AG04450 (cell line): Measurements from ENCODE around the gene NAA80. TPM values are rescaled to one million over a fixed set of nuclear protein-coding genes. Genes with fewer than 3 reads are reported as not detected.

Experiments used
- CTCF ChIA-PET: fragments of 300-600, 350-600 bp; formaldehyde crosslinking; extraction: SDS; loops from one replicate; lab custom pipeline; 2022; ENCODE audit warnings: antibody characterized with exemption, inconsistent platforms; lab: Charles Lee
- POLR2A ChIA-PET: fragments of 350-600 bp; formaldehyde crosslinking; extraction: SDS; loops from one replicate; lab custom pipeline; 2021; ENCODE audit warnings: antibody characterized with exemption, inconsistent platforms; lab: Yijun Ruan, JAX
- DNase-seq: peaks from one replicate; pipeline ENCODE4 v3.0.0-alpha.2; 2011; ENCODE audit warnings: low read depth, low spot score
- H3K27ac ChIP-seq: one replicate; pipeline ENCODE4 v1.5.1; 2012; ENCODE audit warnings: low read depth, low read length, control low read depth
- H3K27me3 ChIP-seq: one replicate; pipeline ENCODE4 v1.6.0; 2012; ENCODE audit warnings: low read length; ENCODE audit not compliant: control insufficient read depth, insufficient read depth
- H3K4me3 ChIP-seq: 2 replicates; pipeline ENCODE4 v1.5.1; 2011; ENCODE audit warnings: mild to moderate bottlenecking, low read depth, low read length, control low read depth
- H3K9me3 ChIP-seq: 2 replicates; pipeline ENCODE4 v1.5.1; 2012; ENCODE audit warnings: low read length; ENCODE audit not compliant: control insufficient read depth, insufficient read depth
- polyA plus RNA-seq: library from polyadenylated mRNA; depleted of rRNA; stranded (reverse); fragments of >200 nt; gene quantifications from 2 replicates; pipeline ENCODE4 v1.2.3, GENCODE V29; 2011
- TF ChIP-seq, protein P1 (sequence below): IDR thresholded peaks from 2 replicates; pipeline ENCODE4 v1.5.1; 2011; ENCODE audit warnings: low read depth, low read length, control low read depth, inconsistent platforms

The NAA80 gene
- polyA plus RNA-seq, 1 experiment, result 2.0 TPM

DNA sequence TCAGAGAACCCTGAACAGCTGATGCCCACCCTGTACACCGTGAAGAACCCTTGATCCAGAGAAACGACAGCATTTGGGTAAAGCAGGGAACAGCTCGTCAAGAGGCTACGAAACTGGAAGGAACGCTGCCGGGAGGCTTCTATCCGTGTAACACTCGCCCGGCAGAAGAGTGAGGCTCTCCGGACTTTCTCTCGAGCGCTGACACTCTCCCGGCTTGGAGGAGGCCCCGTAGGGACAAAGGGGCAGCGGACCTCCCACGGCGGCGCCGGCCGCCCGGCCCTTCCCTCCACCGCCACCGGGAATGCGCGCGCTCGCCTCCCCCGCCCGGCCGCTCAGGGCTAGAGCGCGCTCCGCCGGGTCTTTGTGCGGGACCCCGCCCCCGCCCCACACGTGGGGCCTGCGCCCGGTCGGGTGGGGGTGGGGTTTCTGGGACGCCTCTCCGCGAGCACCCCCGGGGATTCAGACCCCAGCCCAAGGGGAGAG, 21.7 kb upstream of the NAA80 start:
- CTCF ChIA-PET, result interaction anchor here (0.6 to 1.1 kb wide), 9 partner anchors 10 to 222 kb away, joined by 3 to 5 read pairs (median 3); no protein-coding TSS in a partner anchor
- Histone ChIP-seq H3K4me3 (peak overlapping the region; percentile 83), H3K9me3 (no peaks in the 10 kb centered on the region; the same call in 1 of the 2 replicates), H3K27ac (peak overlapping the region; percentile 40), H3K27me3 (no peaks in the 10 kb centered on the region)
- TF ChIP-seq, protein P1, sequence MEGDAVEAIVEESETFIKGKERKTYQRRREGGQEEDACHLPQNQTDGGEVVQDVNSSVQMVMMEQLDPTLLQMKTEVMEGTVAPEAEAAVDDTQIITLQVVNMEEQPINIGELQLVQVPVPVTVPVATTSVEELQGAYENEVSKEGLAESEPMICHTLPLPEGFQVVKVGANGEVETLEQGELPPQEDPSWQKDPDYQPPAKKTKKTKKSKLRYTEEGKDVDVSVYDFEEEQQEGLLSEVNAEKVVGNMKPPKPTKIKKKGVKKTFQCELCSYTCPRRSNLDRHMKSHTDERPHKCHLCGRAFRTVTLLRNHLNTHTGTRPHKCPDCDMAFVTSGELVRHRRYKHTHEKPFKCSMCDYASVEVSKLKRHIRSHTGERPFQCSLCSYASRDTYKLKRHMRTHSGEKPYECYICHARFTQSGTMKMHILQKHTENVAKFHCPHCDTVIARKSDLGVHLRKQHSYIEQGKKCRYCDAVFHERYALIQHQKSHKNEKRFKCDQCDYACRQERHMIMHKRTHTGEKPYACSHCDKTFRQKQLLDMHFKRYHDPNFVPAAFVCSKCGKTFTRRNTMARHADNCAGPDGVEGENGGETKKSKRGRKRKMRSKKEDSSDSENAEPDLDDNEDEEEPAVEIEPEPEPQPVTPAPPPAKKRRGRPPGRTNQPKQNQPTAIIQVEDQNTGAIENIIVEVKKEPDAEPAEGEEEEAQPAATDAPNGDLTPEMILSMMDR, result no peak
- DNase-seq, result no peak
- POLR2A ChIA-PET, result interaction anchor here (0.6 to 1.0 kb wide), 3 partner anchors 20 to 58 kb away, joined by 3 to 9 read pairs (median 3); partner anchors contain the start of genes HYAL3, NAA80 and RASSF1

DNA sequence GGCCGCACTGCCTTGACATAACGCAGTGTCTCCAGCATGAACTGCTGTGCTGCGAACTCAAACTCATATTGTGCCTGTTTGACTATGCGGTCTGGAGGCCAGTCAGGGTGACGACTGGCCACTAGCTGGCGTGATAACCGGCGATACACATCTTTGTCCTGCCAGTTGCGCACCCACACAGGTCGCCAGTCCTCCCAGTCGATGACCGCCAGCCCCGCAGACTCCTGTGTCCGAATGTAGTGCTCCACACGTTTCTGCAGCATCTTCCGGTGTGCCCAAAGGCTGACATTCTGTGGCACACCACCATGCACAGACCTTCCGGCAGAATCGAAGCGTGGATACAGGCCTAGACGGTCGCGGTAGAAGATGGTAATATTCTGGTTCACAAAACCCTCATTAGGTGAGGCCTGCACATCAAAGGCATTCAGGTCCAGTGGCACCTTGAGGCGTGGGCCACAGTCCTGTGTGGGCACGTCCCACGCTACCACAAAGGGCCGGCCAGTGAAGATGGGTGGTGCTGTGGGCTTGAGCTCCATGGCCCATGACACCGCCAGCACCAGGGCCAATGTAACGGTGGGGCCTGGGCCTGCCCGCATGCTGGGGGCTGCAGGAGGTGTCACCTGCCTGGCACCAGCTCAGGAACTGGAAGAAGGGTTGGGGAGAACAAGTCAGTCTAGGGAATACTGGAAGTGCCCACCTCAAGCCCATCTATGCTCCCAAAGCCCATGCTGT, 20.9 kb upstream of the NAA80 start:
- Histone ChIP-seq H3K4me3 (peak overlapping the region; percentile 83), H3K27ac (peak overlapping the region; percentile 40), H3K27me3 (no peaks in the 10 kb centered on the region), H3K9me3 (no peaks in the 10 kb centered on the region; the same call in 1 of the 2 replicates)
- TF ChIP-seq, protein P1, result no peak
- no peak for DNase-seq
- POLR2A ChIA-PET, result interaction anchor here (1.0 kb wide), 1 partner anchor 21 kb away, joined by 3 read pairs; the partner anchor contains the start of genes HYAL3 and NAA80
- CTCF ChIA-PET, result interaction anchor here (1.0 to 1.1 kb wide), 2 partner anchors 60 to 222 kb away, joined by 3 read pairs; no protein-coding TSS in a partner anchor

DNA sequence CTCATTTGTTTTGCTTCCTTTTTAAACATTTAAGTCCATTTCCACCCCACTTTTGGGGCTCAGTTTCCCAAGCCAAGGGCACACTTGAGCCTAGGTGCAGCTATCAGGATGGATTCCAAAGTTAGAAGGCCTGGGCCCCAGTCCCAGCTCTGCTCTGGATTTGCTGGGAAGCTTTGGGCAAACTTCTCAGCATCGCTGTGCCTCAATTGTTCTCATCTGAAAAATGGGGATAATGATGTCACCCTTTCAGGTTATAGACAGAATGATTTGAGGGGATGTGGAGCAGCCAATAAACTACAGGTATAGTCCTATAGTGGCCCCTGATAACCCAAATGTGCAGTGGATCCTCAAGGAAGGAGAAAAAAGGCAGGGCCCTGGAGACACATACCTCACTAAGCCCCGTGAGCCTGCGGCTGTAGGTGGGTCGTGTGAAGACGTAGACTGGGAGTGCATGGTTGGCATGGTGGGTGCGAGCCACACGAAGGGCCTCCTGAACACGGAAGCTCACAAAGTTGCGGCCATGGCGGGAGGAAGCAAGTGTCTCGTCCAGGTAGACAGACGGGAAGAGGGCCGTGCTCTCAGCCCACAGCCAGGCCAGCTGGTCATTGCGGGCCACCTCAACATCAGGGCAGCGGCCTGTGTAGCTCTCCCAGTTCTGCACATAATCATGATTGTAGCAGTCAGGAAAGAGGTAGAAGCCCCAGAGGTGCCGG, 20.1 kb upstream of the NAA80 start:
- POLR2A ChIA-PET, result no interaction called here
- no peaks in the 10 kb centered on the region for H3K27me3 ChIP-seq
- CTCF ChIA-PET, result no interaction called here

DNA sequence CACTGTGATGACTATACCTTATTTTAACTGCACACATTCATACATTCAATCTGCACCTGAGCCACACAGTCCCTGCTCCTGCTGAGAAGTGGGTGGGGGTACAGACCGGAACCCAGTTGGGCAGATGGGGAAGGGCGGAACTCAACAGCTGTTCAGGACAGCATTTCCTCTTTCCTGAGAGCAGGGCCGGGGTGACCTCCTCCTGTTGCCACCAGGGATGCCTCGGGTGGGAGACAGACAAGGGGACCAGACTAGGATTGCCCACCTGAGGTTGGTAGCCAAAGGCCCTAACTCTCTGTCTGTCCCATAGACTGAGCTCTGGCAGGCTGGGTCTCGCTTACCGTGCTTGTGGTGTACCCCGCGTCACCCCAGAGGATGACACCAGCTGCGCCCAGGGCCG, 19.4 kb upstream of the NAA80 start:
- Histone ChIP-seq H3K4me3 (no peak overlapping the region), H3K27ac (no peak overlapping the region), H3K9me3 (no peaks in the 10 kb centered on the region; the same call in 1 of the 2 replicates), H3K27me3 (no peaks in the 10 kb centered on the region)
- DNase-seq, result no peak
- ChIA-PET POLR2A (no interaction called here), CTCF (no interaction called here)
- TF ChIP-seq, protein P1, result no peak

More for the DNA sequence above, 20.1 kb upstream of the NAA80 start:
- Histone ChIP-seq H3K27ac (no peak overlapping the region), H3K4me3 (no peak overlapping the region), H3K9me3 (no peaks in the 10 kb centered on the region; the same call in 1 of the 2 replicates)
- no peak for DNase-seq
- TF ChIP-seq, protein P1, result no peak
